ENCODE measurements around the gene NOXO1. TPM values are rescaled to one million over a fixed set of nuclear protein-coding genes. Genes with fewer than 3 reads are reported as not detected.
"Not testable (repeated sequence)": the region's sequence is repeated elsewhere in the genome, so short reads cannot be mapped to it uniquely, and the experiment has no call there.

NOXO1 gene
- total RNA-seq, 2 donors from 2014 or later, result not detected

- DNase-seq, result peak; percentile 94
- intact Hi-C loops (cut with DNase I), result no loop called here
- ATAC-seq, result peak; percentile 96 to 97
Measured at GRCh38 chr16:1971796-1972489, 9.3 kb downstream of the NOXO1 start, which contains the start of gene TBL3. Gene TBL3, plus strand, starts transcription at chr16:1972053. Its CDS starts 112 bp downstream, at chr16:1972165.

DNA sequence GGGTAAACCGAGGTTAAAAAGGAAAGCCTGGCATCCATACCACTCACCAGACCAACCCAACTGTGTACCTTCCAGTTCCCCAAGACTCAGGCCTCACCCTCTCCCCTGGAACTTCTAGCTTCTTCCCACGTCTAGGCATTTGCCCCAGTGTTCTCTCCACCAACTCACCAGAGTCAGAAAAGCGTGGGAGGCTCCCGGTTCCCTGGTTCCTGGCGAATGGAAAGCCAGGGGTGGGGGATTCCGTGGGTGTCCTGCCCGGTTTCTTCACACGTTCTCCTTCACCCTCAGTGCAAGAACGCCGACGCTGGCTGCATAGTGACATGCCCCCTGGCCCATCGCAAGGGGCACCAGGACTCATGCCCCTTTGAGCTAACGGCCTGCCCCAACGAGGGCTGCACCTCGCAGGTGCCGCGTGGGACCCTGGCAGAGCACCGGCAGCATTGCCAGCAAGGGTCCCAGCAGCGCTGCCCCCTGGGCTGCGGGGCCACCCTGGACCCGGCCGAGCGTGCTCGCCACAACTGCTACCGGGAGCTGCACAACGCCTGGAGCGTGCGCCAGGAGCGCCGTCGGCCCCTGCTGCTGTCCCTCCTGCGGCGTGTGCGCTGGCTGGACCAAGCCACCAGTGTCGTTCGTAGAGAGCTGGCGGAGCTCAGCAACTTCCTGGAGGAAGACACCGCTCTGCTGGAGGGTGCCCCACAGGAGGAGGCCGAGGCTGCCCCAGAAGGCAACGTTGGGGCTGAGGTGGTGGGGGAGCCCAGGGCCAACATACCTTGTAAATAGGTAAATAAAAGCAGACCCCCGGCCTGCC is 12.9 kb downstream of the NOXO1 start:
- intact Hi-C loops (cut with DNase I), result no loop called here
- ATAC-seq, result no peak
- no peak for DNase-seq

GRCh38 chr16:1966460-1966859 is 14.8 kb downstream of the NOXO1 start, which contains the start of gene RNF151:
Gene RNF151, plus strand, starts transcription at chr16:1966856. Its CDS starts 26 bp downstream, at chr16:1966882.
- intact Hi-C loops (cut with DNase I), result no loop called here
- no peak for ATAC-seq
- no peak for DNase-seq

DNA sequence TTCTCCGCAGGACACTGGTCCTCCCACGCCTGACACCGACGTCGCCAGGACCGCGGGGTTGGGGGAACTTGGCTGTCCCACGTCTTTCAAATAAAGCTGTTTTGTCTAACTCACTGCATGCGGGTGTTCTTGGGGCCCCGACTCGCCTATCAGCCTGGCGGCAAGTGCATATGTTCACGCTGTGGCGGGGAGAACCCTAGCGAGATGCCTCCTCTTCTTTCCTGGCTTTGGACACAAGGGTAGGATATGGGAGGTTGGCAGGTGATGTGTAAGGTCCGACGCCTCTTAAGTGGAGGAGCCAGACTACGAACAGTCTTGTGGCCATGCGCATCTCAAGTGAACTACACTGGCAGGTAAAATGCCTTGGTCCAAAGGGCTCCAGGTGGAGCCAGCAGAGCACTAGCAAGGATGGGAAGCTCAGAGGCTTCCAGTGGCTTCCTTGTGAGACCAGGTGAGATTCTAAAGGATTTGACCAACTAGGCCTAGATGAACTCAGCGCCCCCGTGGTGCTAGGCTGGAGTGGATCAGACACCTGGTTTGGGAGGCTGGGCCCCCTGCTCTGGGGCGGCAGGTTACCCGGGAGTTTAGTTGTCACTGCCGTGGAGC is 15.8 kb downstream of the NOXO1 start:
- intact Hi-C loops (cut with DNase I), result no loop called here
- DNase-seq (no peak), ATAC-seq (peak in 1 of 2 donors; percentile 0)

DNA sequence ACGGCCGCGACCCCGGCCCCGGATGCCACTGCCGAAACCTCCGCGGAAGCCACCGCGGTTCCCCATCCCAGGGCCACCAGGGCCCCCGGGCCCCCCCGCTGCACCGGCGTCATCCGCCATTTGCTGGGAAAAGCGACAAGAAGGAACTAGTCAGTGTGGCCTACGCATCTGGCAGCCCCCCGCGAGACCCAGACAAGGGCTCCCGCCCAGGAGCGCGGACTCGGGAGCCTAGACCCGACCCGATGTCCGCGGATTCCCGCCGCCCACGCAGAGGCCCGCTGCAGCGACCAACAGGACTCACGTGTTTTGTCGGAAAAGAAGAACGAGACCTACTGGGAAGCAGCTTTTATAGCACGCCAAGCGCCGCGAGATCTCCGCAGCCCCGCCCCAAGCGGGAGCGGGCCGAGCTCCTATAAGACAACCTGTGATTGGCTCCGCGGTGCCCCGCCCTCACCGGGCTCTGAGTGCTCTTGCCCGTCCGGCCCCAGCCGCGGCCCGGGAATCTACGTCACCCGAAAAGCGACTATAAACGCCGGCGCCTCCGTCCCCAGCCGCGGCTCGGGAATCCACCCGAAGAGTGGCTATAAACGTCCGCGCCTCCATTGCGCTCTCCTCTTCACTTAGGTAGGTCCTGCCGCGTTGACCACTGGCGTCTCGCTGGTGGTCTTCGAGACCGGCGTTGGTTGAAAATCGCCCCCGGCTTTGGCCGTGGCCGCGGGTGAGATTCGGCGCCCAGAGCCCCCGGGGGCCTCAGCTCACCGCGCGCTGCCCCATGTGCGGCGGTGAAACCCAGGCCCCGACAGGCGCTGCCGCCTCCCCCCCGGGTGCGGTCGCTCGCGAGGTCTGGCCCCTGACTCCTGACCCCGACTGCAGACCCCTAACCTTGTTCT is 16.5 kb downstream of the NOXO1 start, which contains the start of gene RPS2:
Gene RPS2 (minus strand): TSS at position 321 of the 890 bp plus-strand sequence. CDS start 201 bp downstream, at position 120.
- peak; percentile 97 for ATAC-seq
- DNase-seq, result peak; percentile 99
- intact Hi-C loops (cut with DNase I), result no loop called here

GRCh38 chr16:1963806-1964505 is 17.3 kb downstream of the NOXO1 start:
- ATAC-seq, result peak; percentile 42 to 46
- intact Hi-C loops (cut with DNase I), result no loop called here
- peak; percentile 65 for DNase-seq

- DNase-seq; ATAC-seq; intact Hi-C loops (cut with DNase I): not testable (repeated sequence)
Measured at GRCh38 chr16:1962161-1963153, 18.8 kb downstream of the NOXO1 start.

DNA sequence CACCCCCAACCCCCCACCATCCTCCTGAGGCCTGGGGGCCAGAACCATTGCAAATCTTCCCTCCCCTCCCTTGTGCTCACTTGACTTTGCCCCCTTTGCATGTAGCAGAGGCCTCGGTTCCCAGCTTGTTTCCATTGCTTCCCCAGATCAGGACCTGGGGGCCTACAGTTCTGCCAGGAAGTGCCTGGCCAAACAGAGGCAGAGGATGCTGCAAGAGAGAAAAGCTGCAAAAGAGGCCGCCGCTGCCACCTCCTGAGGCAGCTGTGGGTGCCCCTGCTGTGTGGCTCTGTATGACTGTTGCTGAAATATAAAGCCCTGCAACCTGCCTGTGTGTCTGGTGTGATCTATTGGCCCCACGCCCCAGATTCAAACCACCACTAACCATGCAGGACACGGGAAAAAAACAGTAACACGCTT is 19.6 kb downstream of the NOXO1 start:
- intact Hi-C loops (cut with DNase I), result no loop called here
- ATAC-seq (no peak), DNase-seq (no peak)

DNA sequence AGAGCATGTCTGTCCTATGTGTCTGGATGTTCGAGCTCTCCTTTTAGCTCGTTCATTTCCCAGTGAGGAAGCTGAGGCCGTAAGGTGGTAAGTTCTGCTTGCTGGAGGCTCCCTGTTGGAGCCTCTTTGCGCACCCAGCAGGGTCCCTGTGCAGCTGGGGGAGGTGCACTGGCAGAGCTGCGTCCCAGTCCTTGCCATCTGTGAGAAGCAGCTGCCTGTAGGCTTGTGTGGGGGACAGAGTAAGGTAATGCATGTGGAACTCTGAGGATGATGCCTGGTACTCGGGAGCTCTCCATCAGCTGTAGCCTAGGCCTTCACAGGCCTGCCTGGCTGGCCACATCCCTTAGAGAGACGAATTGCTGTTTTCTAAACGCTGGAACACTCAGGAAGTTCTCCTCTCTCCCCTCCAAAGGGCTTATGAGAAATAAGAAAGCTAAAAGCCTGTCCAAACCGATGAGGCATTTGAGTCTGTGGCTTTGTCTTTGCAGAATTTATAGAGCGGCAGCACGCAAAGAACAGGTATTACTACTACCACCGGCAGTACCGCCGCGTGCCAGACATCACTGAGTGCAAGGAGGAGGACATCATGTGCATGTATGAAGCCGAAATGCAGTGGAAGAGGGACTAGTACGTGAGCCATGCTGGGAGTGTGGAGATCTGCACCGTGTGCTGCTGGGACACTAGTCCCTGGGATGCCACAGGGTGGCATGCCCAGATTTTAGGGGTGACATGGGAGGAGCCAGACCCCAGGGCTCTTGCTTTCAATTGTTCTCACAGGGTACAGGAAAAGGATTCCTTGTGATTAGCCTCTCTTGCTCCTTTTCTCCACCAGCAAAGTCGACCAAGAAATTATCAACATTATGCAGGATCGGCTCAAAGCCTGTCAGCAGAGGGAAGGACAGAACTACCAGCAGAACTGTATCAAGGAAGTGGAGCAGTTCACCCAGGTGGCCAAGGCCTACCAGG is 20.3 kb downstream of the NOXO1 start:
- intact Hi-C loops (cut with DNase I), result no loop called here
- DNase-seq (no peak), ATAC-seq (no peak)

GRCh38 chr16:1959269-1960039 is 21.8 kb downstream of the NOXO1 start, which contains the start of gene NDUFB10:
Gene NDUFB10, plus strand, starts transcription at chr16:1959538. Its CDS starts 87 bp downstream, at chr16:1959625.
- DNase-seq, result peak; percentile 95
- ATAC-seq, result peak; percentile 89 to 93
- intact Hi-C loops (cut with DNase I), result no loop called here

- DNase-seq (no peak), ATAC-seq (peak; percentile 0 to 5)
- intact Hi-C loops (cut with DNase I), result no loop called here
Measured at GRCh38 chr16:1958715-1959268, 22.5 kb downstream of the NOXO1 start.

DNA sequence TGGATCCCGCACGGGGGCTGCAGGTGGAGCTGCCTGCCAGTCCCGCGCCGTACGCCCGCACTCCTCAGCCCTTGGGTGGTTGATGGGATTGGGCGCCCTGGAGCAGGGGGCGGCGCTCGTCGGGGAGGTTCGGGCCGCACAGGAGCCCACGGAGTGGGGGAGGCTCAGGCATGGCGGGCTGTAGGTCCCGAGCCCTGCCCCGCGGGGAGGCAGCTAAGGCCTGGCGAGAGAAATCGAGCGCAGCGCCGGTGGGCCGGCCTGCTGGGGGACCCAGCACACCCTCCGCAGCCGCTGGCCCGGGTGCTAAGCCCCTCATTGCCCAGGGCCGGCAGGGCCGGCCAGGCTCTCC is 23.2 kb downstream of the NOXO1 start:
- ATAC-seq; intact Hi-C loops (cut with DNase I); DNase-seq: not testable (repeated sequence)

- DNase-seq; ATAC-seq; intact Hi-C loops (cut with DNase I): not testable (repeated sequence)
Measured at GRCh38 chr16:1957434-1958142, 23.7 kb downstream of the NOXO1 start.

DNA sequence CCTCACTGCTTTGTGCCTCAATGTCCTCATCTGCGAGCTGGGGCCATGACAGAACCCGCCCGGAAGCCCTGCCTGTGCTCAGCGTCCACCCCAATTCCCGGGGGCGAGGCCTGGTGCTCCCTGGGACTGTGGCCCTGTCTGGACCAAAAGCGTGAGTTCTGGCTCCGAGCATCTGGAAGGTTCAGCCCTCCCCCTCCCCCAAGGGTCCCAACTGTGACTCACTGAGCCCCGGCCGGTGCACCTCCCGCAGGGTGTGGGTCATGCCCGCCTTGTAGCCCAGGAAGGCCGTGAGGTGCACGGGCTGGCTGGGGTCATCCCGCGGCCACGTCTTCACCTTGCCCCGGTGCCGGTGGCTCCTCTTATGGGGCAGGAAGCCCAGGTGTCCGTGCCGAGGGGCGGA is 27.5 kb downstream of the NOXO1 start:
- ATAC-seq, result peak in 1 of 2 donors; percentile 8
- intact Hi-C loops (cut with DNase I), result no loop called here
- peak; percentile 22 for DNase-seq
